GM18868 (cell line): ENCODE data around the gene THBS4.
"Not testable (repeated sequence)": the region's sequence is repeated elsewhere in the genome, so short reads cannot be mapped to it uniquely, and the experiment has no call there.

Experiments
- ATAC-seq: cut with Tn5 transposase; IDR thresholded peaks from one replicate; pipeline ENCODE4 v1.9.1; 2021; ENCODE audit warnings: mild to moderate bottlenecking, moderate library complexity; ENCODE audit not compliant: unreplicated experiment

The THBS4 gene

GRCh38 chr5:80111376-80111990, 76.3 kb downstream of the THBS4 start:
- not testable (repeated sequence) for ATAC-seq

- no peak for ATAC-seq
Measured at GRCh38 chr5:80114860-80115259, 79.7 kb downstream of the THBS4 start.

- ATAC-seq = no peak
Measured at GRCh38 chr5:80116000-80116399, 80.9 kb downstream of the THBS4 start.

- no peak for ATAC-seq
Measured at GRCh38 chr5:80116465-80116864, 81.3 kb downstream of the THBS4 start.

- ATAC-seq = no peak
Measured at GRCh38 chr5:80117446-80117845, 82.3 kb downstream of the THBS4 start.

GRCh38 chr5:80119372-80119771, 84.2 kb downstream of the THBS4 start:
- no peak for ATAC-seq

- ATAC-seq = no peak
Measured at GRCh38 chr5:80122579-80122978, 87.4 kb downstream of the THBS4 start.

- ATAC-seq = no peak
Measured at GRCh38 chr5:80124121-80124918, 89.2 kb downstream of the THBS4 start.

- ATAC-seq = peak; percentile 71
Measured at GRCh38 chr5:80125022-80125961, 90.1 kb downstream of the THBS4 start.

GRCh38 chr5:80125962-80126480, 90.9 kb downstream of the THBS4 start:
- peak; percentile 83 for ATAC-seq

GRCh38 chr5:80127116-80127552, 92.0 kb downstream of the THBS4 start:
- ATAC-seq = no peak

- no peak for ATAC-seq
Measured at GRCh38 chr5:80128141-80128540, 93.0 kb downstream of the THBS4 start.

- ATAC-seq = no peak
Measured at GRCh38 chr5:80129146-80129545, 94.0 kb downstream of the THBS4 start.
